Smooth muscle cell of the pulmonary artery (primary cell): ENCODE results near the gene ZNF57. TPM values are rescaled to one million over a fixed set of nuclear protein-coding genes. Genes with fewer than 3 reads are reported as not detected.

Source experiments
- total RNA-seq: library from RNA; depleted of rRNA; stranded (reverse); fragments of >200 nt; gene quantifications from 2 replicates; pipeline ENCODE4 v1.2.3, GENCODE V29; 2014

ZNF57 gene
- 2.9 and 3.3 TPM in 2 replicates for total RNA-seq

DNA sequence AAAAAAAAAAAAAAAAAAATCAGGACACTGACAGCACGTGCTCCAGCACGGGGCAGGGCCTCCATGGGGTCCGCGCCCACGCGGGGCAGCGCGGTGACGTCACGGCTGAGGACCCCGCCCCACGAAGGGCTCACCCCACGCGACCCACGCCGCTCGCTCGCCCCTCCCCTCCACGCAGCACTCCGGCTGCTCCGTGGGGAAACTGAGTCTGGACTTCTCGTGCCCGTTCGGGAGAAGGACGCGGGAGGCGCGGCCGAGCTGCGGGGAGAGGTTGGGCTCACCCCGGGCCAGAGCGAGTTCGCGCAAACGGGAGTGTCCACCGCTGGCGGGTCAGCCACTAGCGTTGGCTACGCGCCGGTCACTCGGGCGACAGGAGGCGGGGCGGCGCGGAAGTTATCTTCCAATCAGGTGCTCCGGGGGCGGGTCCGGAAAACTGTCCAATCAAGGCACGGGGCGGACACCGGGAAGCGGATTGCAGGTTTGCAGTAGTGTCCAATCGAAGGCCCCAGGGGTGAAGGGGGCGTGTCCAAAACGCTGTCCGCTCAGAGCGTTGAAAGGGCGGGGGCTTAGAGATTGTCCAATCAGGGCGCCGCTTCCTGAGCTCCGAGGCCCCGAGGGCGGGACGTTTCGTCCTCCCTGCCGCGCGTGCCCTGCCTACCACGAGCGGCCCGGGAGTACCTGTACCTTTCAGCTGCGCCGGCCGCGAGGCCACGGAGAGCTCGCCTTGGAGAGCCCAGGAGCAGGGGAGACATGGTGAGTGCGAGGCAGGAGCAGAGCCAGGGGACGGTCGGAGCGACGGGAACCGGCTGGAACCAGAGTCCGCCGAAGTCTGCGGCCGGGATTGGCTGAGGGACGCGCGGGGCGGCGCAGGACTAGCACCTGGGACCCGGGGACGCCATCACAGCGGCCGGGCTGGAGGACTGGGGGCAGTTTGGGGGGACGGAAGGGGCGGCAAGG, at the start of gene ZNF57:
Gene ZNF57 (plus strand): TSS at position 633 of the 957 bp plus-strand sequence. CDS start 118 bp downstream, at position 751.

DNA sequence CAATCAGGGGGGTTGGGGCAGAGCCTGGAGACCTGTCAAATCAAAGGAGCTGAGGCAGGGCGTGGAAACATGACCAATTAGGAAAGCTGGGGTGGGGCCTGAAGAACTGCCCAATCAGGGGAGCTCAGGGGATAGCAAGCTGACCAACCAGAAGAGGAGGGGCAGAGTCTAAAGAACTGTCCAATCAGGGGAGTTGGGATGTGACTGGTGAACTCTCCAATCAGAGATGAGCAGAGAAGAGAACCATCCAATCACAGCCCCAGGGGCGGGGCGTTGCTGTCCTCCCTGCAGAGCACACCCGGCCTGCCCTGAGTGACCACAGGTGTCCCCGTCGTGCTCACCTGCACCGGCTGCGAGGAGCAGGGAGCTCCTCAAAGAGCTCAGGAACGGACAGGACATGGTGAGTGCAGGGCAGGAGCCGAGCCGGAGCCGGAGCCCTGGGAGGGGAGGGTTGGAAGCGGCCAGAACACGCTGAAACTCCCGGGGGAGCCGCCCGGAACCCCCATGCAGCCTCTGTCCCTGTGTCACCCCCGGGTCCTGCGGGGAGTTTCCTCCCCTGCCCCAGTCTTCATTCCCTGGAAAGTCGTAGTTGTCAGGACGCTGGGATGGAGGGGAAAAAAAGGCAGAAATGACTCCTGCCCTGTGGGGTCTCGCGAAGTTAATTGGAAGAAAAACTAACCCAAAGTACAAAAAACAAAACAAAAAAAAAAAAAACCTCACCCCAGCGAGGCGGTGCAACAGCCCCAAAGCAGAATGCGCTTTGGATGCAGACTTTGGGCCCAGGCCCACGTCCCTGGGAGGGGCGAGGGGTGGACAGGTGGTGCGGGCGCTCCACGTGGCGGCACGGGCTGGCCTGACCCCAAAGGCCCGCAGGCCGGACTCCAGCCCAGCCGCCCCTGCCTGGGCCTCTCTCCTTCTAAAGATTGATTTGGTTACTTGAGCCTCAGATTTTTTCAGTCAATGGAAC, 33.4 kb upstream of the ZNF57 start, which contains the start of gene ZNF556:
Gene ZNF556 (plus strand): TSS at position 311 of the 967 bp plus-strand sequence. CDS start 87 bp downstream, at position 398.

DNA sequence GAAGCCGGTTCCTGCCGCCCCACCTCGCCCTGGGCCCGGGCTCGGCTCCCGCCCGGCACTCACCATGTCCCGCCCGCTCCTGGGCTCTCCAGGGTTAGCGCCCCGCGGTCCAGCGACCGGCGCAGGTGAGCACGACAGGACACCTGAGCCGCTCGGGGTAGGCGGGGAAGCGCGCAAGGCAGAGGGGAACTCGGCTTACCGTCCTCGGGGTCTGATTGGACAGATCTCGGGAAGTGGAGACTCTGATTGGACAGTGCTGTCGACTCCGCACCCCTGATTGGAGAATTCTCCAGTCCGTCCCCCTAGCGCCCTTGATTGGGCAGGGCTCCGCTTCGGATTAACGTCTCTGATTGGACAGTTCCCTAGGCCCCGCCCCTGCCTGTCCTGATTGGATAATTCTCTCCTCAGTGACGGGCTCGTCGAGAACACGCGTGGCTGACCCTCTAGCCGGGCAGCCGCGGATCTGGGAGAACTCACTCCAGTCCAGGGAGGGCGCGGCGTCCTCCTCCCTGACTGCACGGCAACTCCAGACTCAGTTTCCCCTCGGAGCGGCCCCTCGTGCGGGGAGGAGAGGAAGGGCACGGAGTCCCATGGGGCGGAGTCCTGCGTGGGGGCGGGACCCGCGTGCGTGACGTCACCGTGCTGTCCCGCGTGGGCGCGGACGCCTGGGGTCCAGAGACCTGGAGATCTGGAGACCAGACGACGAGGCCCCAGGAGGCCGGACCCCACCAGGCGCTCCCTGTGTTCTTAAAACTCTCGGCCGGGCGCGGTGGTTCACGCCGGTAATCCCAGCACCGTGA, 44.2 kb downstream of the ZNF57 start, which contains the start of gene ZNF77:
Gene ZNF77 (minus strand): TSS at position 197 of the 800 bp plus-strand sequence. CDS start 131 bp downstream, at position 66.

Other genes starting within 250 kb of the ZNF57 start
- 0.39 and 0.73 TPM in 2 replicates for gene GNG7, start 198.2 kb upstream of the ZNF57 start, total RNA-seq
- gene DIRAS1, start 179.6 kb upstream of the ZNF57 start, total RNA-seq: 2.3 TPM in 2 replicates
- gene SLC39A3, start 160.9 kb upstream of the ZNF57 start, total RNA-seq: 24.3 and 33.6 TPM in 2 replicates
- 33.4 and 39.4 TPM in 2 replicates for gene SGTA, start 117.7 kb upstream of the ZNF57 start, total RNA-seq
- 70.6 and 95.3 TPM in 2 replicates for gene THOP1, start 115.4 kb upstream of the ZNF57 start, total RNA-seq
- gene ZNF554, start 81.1 kb upstream of the ZNF57 start, total RNA-seq: 4.5 and 5.2 TPM in 2 replicates
- gene ZNF555, start 59.5 kb upstream of the ZNF57 start, total RNA-seq: 5.1 and 6.3 TPM in 2 replicates
- 0.03 and 0.07 TPM in 2 replicates for gene ZNF556, start 33.6 kb upstream of the ZNF57 start, total RNA-seq
- gene ZNF77, start 44.0 kb downstream of the ZNF57 start, total RNA-seq: 2.5 and 3.3 TPM in 2 replicates
- 1.2 and 2.7 TPM in 2 replicates for gene TLE6, start 76.6 kb downstream of the ZNF57 start, total RNA-seq
- 14.1 and 17.6 TPM in 2 replicates for gene TLE2, start 128.4 kb downstream of the ZNF57 start, total RNA-seq
- 157 and 220 TPM in 2 replicates for gene TLE5, start 161.6 kb downstream of the ZNF57 start, total RNA-seq
- gene GNA11, start 193.4 kb downstream of the ZNF57 start, total RNA-seq: 69.9 and 76.5 TPM in 2 replicates
- gene GNA15, start 235.1 kb downstream of the ZNF57 start, total RNA-seq: 0.07 and 0.33 TPM in 2 replicates